Endothelial cell of umbilical vein (primary cell): ENCODE results near the gene MDFIC. TPM values are rescaled to one million over a fixed set of nuclear protein-coding genes. Genes with fewer than 3 reads are reported as not detected.

Source experiments
- BruUV-seq: library from RNA; stranded (reverse); fragments of 400-500 nt; replicated peaks from 2 replicates; lab custom pipeline; 2021; lab: Mats Ljungman, UMichigan
- CTCF ChIA-PET: fragments of 300-600, 350-600 bp; sonication (Branson Sonifier 250); formaldehyde crosslinking; loops from one replicate; lab custom pipeline; 2021; ENCODE audit warnings: antibody characterized with exemption, inconsistent platforms; lab: Charles Lee
- POLR2A ChIA-PET: fragments of 300-600, 350-600 bp; sonication (Branson Sonifier 250); formaldehyde crosslinking; loops from one replicate; lab custom pipeline; 2021; ENCODE audit warnings: antibody characterized with exemption, inconsistent platforms; lab: Charles Lee
- DNase-seq: peaks from one replicate; pipeline ENCODE4 v3.0.0-alpha.2; 2011; ENCODE audit warnings: low read depth, low spot score
- FAIRE-seq: peaks from 2 replicates; lab custom pipeline; 2011; peaks lifted over from hg19 to GRCh38; lab: Jason Lieb, UNC
- H2AFZ ChIP-seq: 2 replicates; pipeline ENCODE4 v1.6.0; 2012; ENCODE audit warnings: low read depth, low read length, control low read depth, inconsistent platforms
- H3K27ac ChIP-seq: 2 replicates; pipeline ENCODE4 v1.5.1; 2011; ENCODE audit warnings: low read depth, mild to moderate bottlenecking, control low read depth, low read length, moderate library complexity; ENCODE audit not compliant: insufficient read depth
- H3K27me3 ChIP-seq, 2 experiments: 2 replicates each; pipeline versions ENCODE4 v1.6.0 to v1.6.1; 2011; ENCODE audit warnings: low read length in 2 of 2, mixed read lengths in 1 of 2; ENCODE audit not compliant: control insufficient read depth in 2 of 2, insufficient read depth in 2 of 2
- H3K36me3 ChIP-seq, 2 experiments: 2 replicates in 1 of 2; 3 replicates in 1 of 2; pipeline ENCODE4 v1.5.1; 2011; ENCODE audit warnings: low read length in 2 of 2, mild to moderate bottlenecking in 1 of 2, moderate library complexity in 1 of 2; ENCODE audit not compliant: control insufficient read depth in 2 of 2, insufficient read depth in 2 of 2; ENCODE audit errors: extremely low read depth in 1 of 2
- H3K4me1 ChIP-seq: 3 replicates; pipeline ENCODE4 v1.5.1; 2011; ENCODE audit warnings: mild to moderate bottlenecking, low read length; ENCODE audit not compliant: control insufficient read depth, insufficient read depth; ENCODE audit errors: extremely low read depth
- H3K4me2 ChIP-seq: 2 replicates; pipeline ENCODE4 v1.6.1; 2011; ENCODE audit warnings: low read length, control low read depth, mixed read lengths; ENCODE audit not compliant: insufficient read depth
- H3K4me3 ChIP-seq, 3 experiments: fragments of 200-600 bp in 1 of 3; sonication (generic), shearing (Covaris generic) in 1 of 3; replicated peaks in 1 of 3; 2 replicates each; pipeline ENCODE4 v1.5.1; 2011 to 2016; ENCODE audit warnings: control low read depth in 3 of 3, low read length in 3 of 3, mild to moderate bottlenecking in 2 of 3, inconsistent platforms in 1 of 3, low read depth in 1 of 3, moderate library complexity in 1 of 3; ENCODE audit not compliant: insufficient read depth in 1 of 3
- H3K79me2 ChIP-seq: 2 replicates; pipeline ENCODE4 v1.6.0; 2012; ENCODE audit warnings: low read length, inconsistent platforms; ENCODE audit not compliant: control insufficient read depth, insufficient read depth
- H3K9ac ChIP-seq: replicated peaks from 2 replicates; pipeline ENCODE3; 2011; ENCODE audit warnings: low read length, control low read depth; ENCODE audit not compliant: insufficient read depth; ENCODE audit errors: extremely low read depth
- H3K9me1 ChIP-seq: replicated peaks from 3 replicates; pipeline ENCODE4 v1.6.0; 2011; ENCODE audit warnings: mild to moderate bottlenecking, low read length; ENCODE audit not compliant: control insufficient read depth, insufficient read depth; ENCODE audit errors: extremely low read depth
- H3K9me3 ChIP-seq: replicated peaks from 2 replicates; pipeline ENCODE4 v1.5.1; 2012; ENCODE audit warnings: low read length, inconsistent platforms; ENCODE audit not compliant: control insufficient read depth, insufficient read depth
- H4K20me1 ChIP-seq: replicated peaks from 2 replicates; pipeline ENCODE3; 2011; ENCODE audit warnings: mild to moderate bottlenecking, low read length; ENCODE audit not compliant: control insufficient read depth, insufficient read depth; ENCODE audit errors: extremely low read depth
- CTCF ChIP-seq, 2 donors: IDR thresholded peaks; 1 replicate in 1 of 2; 2 replicates in 1 of 2; pipeline ENCODE4 v1.5.1; 2011; ENCODE audit warnings: low read length in 2 of 2, mild to moderate bottlenecking in 2 of 2, moderate library complexity in 2 of 2, control low read depth in 1 of 2, inconsistent platforms in 1 of 2, low read depth in 1 of 2; ENCODE audit not compliant: insufficient read depth in 1 of 2; ENCODE audit errors: extremely low read depth in 1 of 2
- EZH2 ChIP-seq: IDR thresholded peaks from 2 replicates; pipeline ENCODE4 v1.6.1; 2012; ENCODE audit warnings: borderline replicate concordance, low read depth, mild to moderate bottlenecking, moderate library complexity, low read length, inconsistent platforms; ENCODE audit not compliant: severe bottlenecking
- FOS ChIP-seq: IDR thresholded peaks from 2 replicates; pipeline ENCODE4 v1.6.1; 2011; ENCODE audit warnings: mild to moderate bottlenecking, low read length, moderate library complexity, borderline replicate concordance; ENCODE audit not compliant: insufficient read depth
- GATA2 ChIP-seq: IDR thresholded peaks from 2 replicates; pipeline ENCODE4 v1.7.0; 2011; ENCODE audit warnings: low read depth, mild to moderate bottlenecking, moderate library complexity, mixed read lengths, low read length; ENCODE audit not compliant: insufficient read length, insufficient read depth
- JUN ChIP-seq: IDR thresholded peaks from 2 replicates; pipeline ENCODE4 v1.6.1; 2011; ENCODE audit warnings: borderline replicate concordance, low read depth; ENCODE audit not compliant: insufficient read length, insufficient read depth
- MAX ChIP-seq: IDR thresholded peaks from 2 replicates; pipeline ENCODE4 v1.6.1; 2011; ENCODE audit not compliant: insufficient read depth, insufficient read length
- MYC ChIP-seq: IDR thresholded peaks from one replicate; pipeline ENCODE4 v1.6.1; 2011; ENCODE audit warnings: mild to moderate bottlenecking, low read depth, low read length
- POLR2A ChIP-seq: IDR thresholded peaks from 2 replicates; pipeline ENCODE4 v1.6.1; 2012; ENCODE audit warnings: low read depth, mild to moderate bottlenecking, control low read depth, low read length
- POLR2AphosphoS5 ChIP-seq: IDR thresholded peaks from 2 replicates; pipeline ENCODE4 v1.6.1; 2012; ENCODE audit warnings: low read depth, mild to moderate bottlenecking, control low read depth, low read length, moderate library complexity; ENCODE audit not compliant: insufficient read depth
- dilution Hi-C: fragments of 300-500 bp; cut with MboI; formaldehyde crosslinking; loops from one replicate; pipeline ENCODE4 v1.15.0; 2019; ENCODE audit warnings: low sequenced_read_pairs; ENCODE audit not compliant: extremely low pct_ligation_motif_present
- intact Hi-C: fragments of 100-400 bp; cut with micrococcal nuclease; formaldehyde crosslinking; loops from one replicate; pipeline ENCODE4 v1.10.0; 2022
- polyA plus RNA-seq, 4 experiments: library from polyadenylated mRNA; depleted of rRNA in 3 of 4; stranded (reverse) in 3 of 4; unstranded in 1 of 4; fragments of >200 nt; gene quantifications; 2 replicates each; pipeline versions ENCODE4 v1.2.1 to v1.2.3, GENCODE V29; 2011 to 2012; ENCODE audit warnings: missing spikeins in 1 of 4
- total RNA-seq: library from RNA; stranded (reverse); gene quantifications from 2 replicates; pipeline ENCODE4 v1.2.3, GENCODE V29; 2021

The MDFIC gene
- total and polyA plus RNA-seq, 2 donors (not counting 3 experiments of a cell fraction or from before 2014, with no cell fraction given): 6.5 to 14.2 TPM

GRCh38 chr7:115010441-115010820, 88.5 kb downstream of the MDFIC start:
- Histone ChIP-seq H3K9me3 (no peaks in the 10 kb centered on the region), H3K4me1 (peaks cover 5% of the 10 kb centered on the region), H3K27me3 (no peaks in the 10 kb centered on the region), H3K4me2 (no peak overlapping the region), H2AFZ (no peak overlapping the region), H3K36me3 (no peaks in the 10 kb centered on the region), H3K79me2 (no peaks in the 10 kb centered on the region), H3K9ac (no peak overlapping the region), H3K4me3 (no peak overlapping the region), H4K20me1 (no peaks in the 10 kb centered on the region), H3K27ac (no peak overlapping the region), H3K9me1 (no peaks in the 10 kb centered on the region)
- TF ChIP-seq MYC (no peak), JUN (no peak)
- no TSS peak for BruUV-seq
- CTCF ChIA-PET: interaction anchor here (1.3 kb wide), 1 partner anchor 61 kb away, joined by 3 read pairs; no protein-coding TSS in a partner anchor
- DNase-seq: no peak
- no peak for FAIRE-seq
- dilution Hi-C loops (no loop called here), intact Hi-C loops (no loop called here)
- POLR2A ChIA-PET: no interaction called here

- FAIRE-seq: no peak
- DNase-seq: no peak
Measured at GRCh38 chr7:115013886-115014285, 92.0 kb downstream of the MDFIC start.

More at GRCh38 chr7:115013886-115014285, 92.0 kb downstream of the MDFIC start:
- Histone ChIP-seq H3K27me3 (no peaks in the 10 kb centered on the region), H3K36me3 (no peaks in the 10 kb centered on the region), H3K4me2 (no peak overlapping the region), H3K9me1 (no peaks in the 10 kb centered on the region), H4K20me1 (no peaks in the 10 kb centered on the region), H3K4me3 (no peak overlapping the region), H3K9ac (no peak overlapping the region), H2AFZ (no peak overlapping the region), H3K9me3 (no peaks in the 10 kb centered on the region), H3K4me1 (peaks cover 4% of the 10 kb centered on the region), H3K27ac (no peak overlapping the region), H3K79me2 (no peaks in the 10 kb centered on the region)
- ChIA-PET CTCF (no interaction called here), POLR2A (no interaction called here)
- no TSS peak for BruUV-seq
- intact Hi-C loops (no loop called here), dilution Hi-C loops (no loop called here)
- TF ChIP-seq FOS (no peak), POLR2AphosphoS5 (no peak), MAX (no peak), EZH2 (no peak), MYC (no peak), GATA2 (no peak), CTCF (IDR thresholded peaks at IDR 0.05; ENCODE audit: extremely low read depth in 1 of 2, insufficient read depth in 1 of 2, low read depth in 1 of 2, low read length in 2 of 2) (no peak), JUN (no peak), POLR2A (no peak)
